Right lobe of liver (tissue), 6 donors: Measurements from ENCODE around the gene FLT1. TPM values are rescaled to one million over a fixed set of nuclear protein-coding genes. Genes with fewer than 3 reads are reported as not detected.

Experiments
- ATAC-seq, 4 donors: fragments of 200-7000 bp; cut with Tn5 transposase; one replicate each; pipeline ENCODE4 v1.9.1; 2020; ENCODE audit warnings: mild to moderate bottlenecking in 4 of 4, moderate library complexity in 4 of 4
- DNase-seq, 3 donors: peaks; one replicate each; pipeline ENCODE4 v3.0.0-alpha.2; 2020
- H3K27ac ChIP-seq, 3 donors: fragments of 200-600 bp; one replicate each; pipeline ENCODE4 v1.8.0; 2022
- H3K27me3 ChIP-seq, 2 donors: fragments of 200-600 bp; one replicate each; pipeline ENCODE4 v1.8.0; 2022
- H3K36me3 ChIP-seq, 4 donors: fragments of 200-600 bp; sonication (generic) in 1 of 4; one replicate each; pipeline versions ENCODE4 v1.5.1 to v1.8.0; 2017 to 2022; ENCODE audit warnings: control low read depth in 1 of 4
- H3K4me1 ChIP-seq, 4 donors: fragments of 200-600 bp; sonication (generic) in 1 of 4; one replicate each; pipeline versions ENCODE4 v1.5.1 to v1.8.0; 2017 to 2022; ENCODE audit warnings: control low read depth in 1 of 4
- H3K4me3 ChIP-seq, 3 donors: fragments of 200-600 bp; one replicate each; pipeline ENCODE4 v1.8.0; 2022
- H3K9me3 ChIP-seq, 4 donors: fragments of 200-600 bp; sonication (generic) in 1 of 4; one replicate each; pipeline versions ENCODE4 v1.5.1 to v1.8.0; 2017 to 2022; ENCODE audit warnings: control low read depth in 1 of 4
- POLR2A ChIP-seq: fragments of 450-650 bp; IDR thresholded peaks from one replicate; pipeline ENCODE4 v1.6.1; 2017; ENCODE audit warnings: antibody characterized with exemption, mild to moderate bottlenecking
- WGBS: methylation state at CpG from one replicate; pipeline ENCODE4 v1.1.6; 2018; ENCODE audit warnings: low coverage, low lambda C conversion rate; ENCODE audit not compliant: insufficient coverage; ENCODE audit errors: missing lambda C conversion rate; 5-methylcytosine and 5-hydroxymethylcytosine counted together
- intact Hi-C, 2 donors: fragments of 100-400 bp; cut with DNase I; formaldehyde crosslinking; loops; one replicate each; pipeline versions ENCODE4 v1.11.2 to v1.14.1; 2022
- total RNA-seq, 6 experiments: library from RNA; depleted of rRNA in 2 of 6; stranded (reverse); fragments of >200 nt in 2 of 6; fragmentation: NEBNext Ultra II Directional in 3 of 6; extraction: Animal tissue kit (Norgen Biotek cat#: 25700) in 3 of 6; gene quantifications; one replicate each; pipeline versions ENCODE4 v1.1.0 to v1.2.4, GENCODE V29; 2016 to 2023
- TF ChIP-seq, protein P1 (sequence below), 4 donors: fragments of 200-600 bp in 3 of 4; fragments of 450-650 bp in 1 of 4; IDR thresholded peaks; one replicate each; pipeline versions ENCODE4 v1.5.1 to v1.8.0; 2016 to 2022; ENCODE audit warnings: antibody characterized with exemption in 4 of 4, mild to moderate bottlenecking in 2 of 4
- donor health status: DM: no; HTN: yes; CAD: no.
- donor health status: DM: no; HTN: no; CAD: no.
- donor health status: DM: no; HTN: no; CAD: no.
- donor health status: DM: no; HTN: yes; CAD: no.
- donor health status: DM: no; HTN: yes; CAD: no.

The FLT1 gene
- total RNA-seq, 6 experiments from 2014 or later: 10.6 to 66.4 (median 20.5) TPM

DNA sequence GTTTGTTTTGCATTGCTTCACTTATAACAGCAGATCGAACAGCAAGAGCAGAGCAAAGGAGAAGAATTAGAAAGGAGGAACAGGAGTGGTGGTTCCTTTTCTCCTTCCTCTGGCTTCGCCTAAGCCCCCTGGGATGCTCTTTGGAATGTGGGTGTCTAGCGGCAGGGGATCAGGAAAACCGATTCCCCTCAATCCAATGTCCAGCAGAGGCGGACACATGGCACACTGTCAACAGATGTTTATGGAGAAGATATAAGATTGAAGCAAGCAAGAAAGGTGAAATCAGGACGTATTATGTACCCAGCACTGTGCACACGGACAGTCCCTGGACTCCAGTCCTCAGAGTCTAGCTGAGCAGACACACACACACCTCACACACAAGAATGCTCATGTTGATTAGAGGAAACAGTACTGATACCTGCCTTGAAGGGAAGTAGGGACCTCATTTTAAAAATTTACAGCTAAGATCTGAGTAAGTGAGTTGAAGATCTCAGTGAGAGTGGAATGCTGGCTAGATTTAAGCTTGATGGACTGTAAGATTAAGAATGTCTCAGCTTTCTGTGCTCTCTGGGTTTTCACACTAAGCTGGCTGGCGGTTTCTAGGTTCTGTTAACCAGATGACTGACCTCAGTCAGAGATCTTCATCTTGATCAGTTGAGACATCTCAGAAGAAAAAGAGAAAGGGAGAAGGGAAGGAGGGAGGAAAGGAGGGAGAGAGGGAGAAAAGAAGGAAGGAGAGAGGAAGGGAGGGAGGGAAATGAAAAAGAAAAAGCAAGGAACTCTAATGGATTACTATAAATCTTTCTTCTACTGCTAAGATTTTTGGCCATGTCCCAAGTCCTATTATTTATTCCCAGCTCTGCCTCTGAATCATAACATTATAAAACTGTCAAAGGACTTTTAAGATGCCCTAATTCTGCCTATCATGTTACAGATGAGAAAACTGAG lies 44.8 kb downstream of the FLT1 start:
- H3K36me3 ChIP-seq: no peaks in the 10 kb centered on the region
- WGBS: 41% methylated on average over 7 of the region's 8 CpGs
- no peak overlapping the region for H3K4me3 ChIP-seq
- H3K4me1 ChIP-seq: no peaks in the 10 kb centered on the region
- no peak for TF ChIP-seq POLR2A
- TF ChIP-seq, protein P1, sequence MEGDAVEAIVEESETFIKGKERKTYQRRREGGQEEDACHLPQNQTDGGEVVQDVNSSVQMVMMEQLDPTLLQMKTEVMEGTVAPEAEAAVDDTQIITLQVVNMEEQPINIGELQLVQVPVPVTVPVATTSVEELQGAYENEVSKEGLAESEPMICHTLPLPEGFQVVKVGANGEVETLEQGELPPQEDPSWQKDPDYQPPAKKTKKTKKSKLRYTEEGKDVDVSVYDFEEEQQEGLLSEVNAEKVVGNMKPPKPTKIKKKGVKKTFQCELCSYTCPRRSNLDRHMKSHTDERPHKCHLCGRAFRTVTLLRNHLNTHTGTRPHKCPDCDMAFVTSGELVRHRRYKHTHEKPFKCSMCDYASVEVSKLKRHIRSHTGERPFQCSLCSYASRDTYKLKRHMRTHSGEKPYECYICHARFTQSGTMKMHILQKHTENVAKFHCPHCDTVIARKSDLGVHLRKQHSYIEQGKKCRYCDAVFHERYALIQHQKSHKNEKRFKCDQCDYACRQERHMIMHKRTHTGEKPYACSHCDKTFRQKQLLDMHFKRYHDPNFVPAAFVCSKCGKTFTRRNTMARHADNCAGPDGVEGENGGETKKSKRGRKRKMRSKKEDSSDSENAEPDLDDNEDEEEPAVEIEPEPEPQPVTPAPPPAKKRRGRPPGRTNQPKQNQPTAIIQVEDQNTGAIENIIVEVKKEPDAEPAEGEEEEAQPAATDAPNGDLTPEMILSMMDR (IDR thresholded peaks at IDR 0.05): no peak
- DNase-seq (no peak), ATAC-seq (no peak)
- H3K27ac ChIP-seq: no peak overlapping the region
- no peaks in the 10 kb centered on the region for H3K27me3 ChIP-seq
- H3K9me3 ChIP-seq: no peaks in the 10 kb centered on the region
- intact Hi-C loops: no loop called here

DNA sequence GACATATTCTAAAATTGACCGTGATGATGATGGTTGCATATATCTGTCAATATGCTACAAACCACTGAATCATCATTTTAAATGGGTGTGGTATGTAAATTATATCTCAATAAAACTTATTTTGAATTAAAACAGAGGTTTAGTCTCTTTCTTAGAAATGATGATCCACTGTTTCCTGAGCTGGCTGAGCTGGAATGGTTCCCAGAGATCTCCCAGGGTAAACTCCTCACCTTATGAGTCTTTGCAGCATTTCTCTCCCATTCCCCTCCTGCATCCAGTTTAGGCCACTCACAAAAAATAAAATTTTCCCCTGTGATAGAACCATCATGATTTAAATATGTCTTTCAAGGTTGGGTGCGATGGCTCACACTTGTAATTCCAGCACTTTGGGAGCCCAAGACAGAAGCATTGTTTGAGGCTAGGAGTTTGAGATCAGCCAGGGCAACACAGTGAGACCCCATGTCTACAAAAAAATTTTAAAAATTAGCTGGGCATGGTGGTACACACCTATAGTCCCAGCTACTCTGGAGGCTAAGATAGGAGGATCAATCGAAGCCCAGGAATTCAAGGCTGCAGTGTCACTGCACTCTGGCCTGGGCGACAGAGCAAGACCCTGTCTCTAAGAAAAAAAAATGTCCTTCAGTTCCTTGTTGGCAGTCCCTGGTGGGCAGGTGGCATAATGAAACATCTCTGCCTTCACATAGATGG lies 46.1 kb downstream of the FLT1 start:
- ATAC-seq (no peak), DNase-seq (no peak)
- intact Hi-C loops: no loop called here
- TF ChIP-seq POLR2A: no peak
- TF ChIP-seq, protein P1 (IDR thresholded peaks at IDR 0.05): no peak
- no peaks in the 10 kb centered on the region for H3K27me3 ChIP-seq
- H3K27ac ChIP-seq: no peak overlapping the region
- H3K36me3 ChIP-seq: no peaks in the 10 kb centered on the region
- H3K4me3 ChIP-seq: no peak overlapping the region
- WGBS: 80% methylated on average over 4 of the region's 4 CpGs
- no peaks in the 10 kb centered on the region for H3K9me3 ChIP-seq
- no peaks in the 10 kb centered on the region for H3K4me1 ChIP-seq

DNA sequence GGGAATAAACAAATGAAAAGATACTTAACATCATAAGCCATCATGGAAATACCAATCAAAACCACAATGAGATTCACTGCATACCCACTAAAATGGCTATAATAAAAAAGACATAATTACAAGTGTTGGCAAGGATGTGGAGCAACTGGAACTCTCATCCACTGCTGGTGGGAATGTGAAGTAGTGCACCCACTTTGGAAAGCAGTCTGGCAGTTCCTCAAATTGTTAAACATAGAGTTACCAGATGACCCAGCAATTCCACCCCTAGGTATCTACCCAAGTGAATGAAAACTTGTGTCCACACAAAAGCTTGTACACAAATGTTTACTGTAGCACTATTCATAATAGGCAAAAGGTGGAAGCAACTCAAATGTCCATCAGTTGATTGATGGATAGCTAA lies 46.9 kb downstream of the FLT1 start:
- TF ChIP-seq, protein P1 (IDR thresholded peaks at IDR 0.05): no peak
- TF ChIP-seq POLR2A: no peak
- no peaks in the 10 kb centered on the region for H3K27me3 ChIP-seq
- ATAC-seq (no peak), DNase-seq (no peak)
- no peak overlapping the region for H3K27ac ChIP-seq
- H3K4me3 ChIP-seq: no peak overlapping the region
- intact Hi-C loops: no loop called here
- no peaks in the 10 kb centered on the region for H3K36me3 ChIP-seq
- H3K9me3 ChIP-seq: no peaks in the 10 kb centered on the region
- H3K4me1 ChIP-seq: no peaks in the 10 kb centered on the region

DNA sequence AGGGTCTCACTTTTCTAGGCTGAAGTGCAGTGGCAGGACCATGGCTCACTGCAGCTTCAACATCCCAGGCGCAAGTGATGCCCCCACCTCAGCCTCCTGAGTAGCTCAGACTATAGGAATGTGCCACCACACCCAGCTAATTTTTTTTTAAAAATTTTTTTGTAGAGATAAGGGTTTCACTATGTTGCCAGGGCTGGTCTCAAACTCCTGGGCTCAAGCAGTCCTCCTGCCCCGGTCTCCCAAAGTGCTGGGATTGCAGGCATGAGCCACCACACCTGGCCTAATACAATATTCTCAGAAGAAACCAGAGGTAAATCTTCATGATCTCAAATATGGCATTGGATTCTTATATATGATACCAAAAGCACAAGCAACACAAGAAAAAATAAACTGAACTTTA lies 47.7 kb downstream of the FLT1 start:
- ATAC-seq: no peak
- WGBS: 93% methylated on average over 2 of the region's 2 CpGs
- Histone ChIP-seq H3K4me3 (no peak overlapping the region), H3K4me1 (no peaks in the 10 kb centered on the region), H3K27ac (no peak overlapping the region), H3K27me3 (no peaks in the 10 kb centered on the region), H3K9me3 (no peaks in the 10 kb centered on the region), H3K36me3 (no peaks in the 10 kb centered on the region)
- intact Hi-C loops: no loop called here
- no peak for DNase-seq
- TF ChIP-seq, protein P1 (IDR thresholded peaks at IDR 0.05): no peak
- no peak for TF ChIP-seq POLR2A
